H9 (cell line): ENCODE data around the gene BCAP29. TPM values are rescaled to one million over a fixed set of nuclear protein-coding genes. Genes with fewer than 3 reads are reported as not detected.

Experiments
- DNase-seq: peaks from one replicate; pipeline ENCODE4 v3.0.0-alpha.2; 2017
- H2AFZ ChIP-seq: one replicate; pipeline ENCODE4 v1.6.1; 2013; ENCODE audit warnings: mild to moderate bottlenecking, low read length, control low read depth, moderate library complexity
- H2AK5ac ChIP-seq: 2 replicates; pipeline ENCODE4 v1.6.1; 2013; ENCODE audit warnings: low read length, control low read depth, mixed read lengths; ENCODE audit not compliant: insufficient read length
- H2BK120ac ChIP-seq: one replicate; pipeline ENCODE4 v1.6.1; 2013; ENCODE audit warnings: low read depth, mild to moderate bottlenecking, low read length, control low read depth, inconsistent platforms; ENCODE audit not compliant: poor library complexity, severe bottlenecking
- H2BK12ac ChIP-seq: 2 replicates; pipeline ENCODE4 v1.6.1; 2013; ENCODE audit warnings: low read length, control low read depth, mixed read lengths, low read depth; ENCODE audit not compliant: insufficient read length
- H2BK15ac ChIP-seq: 2 replicates; pipeline ENCODE4 v1.6.1; 2013; ENCODE audit warnings: low read depth, low read length, control low read depth
- H2BK20ac ChIP-seq: one replicate; pipeline ENCODE4 v1.6.1; 2013; ENCODE audit warnings: low read depth, mild to moderate bottlenecking, low read length, control low read depth, inconsistent platforms; ENCODE audit not compliant: poor library complexity, severe bottlenecking
- H2BK5ac ChIP-seq: 2 replicates; pipeline ENCODE4 v1.6.1; 2013; ENCODE audit warnings: low read length, control low read depth, mixed read lengths; ENCODE audit not compliant: insufficient read length
- H3K14ac ChIP-seq: 2 replicates; pipeline ENCODE4 v1.6.1; 2013; ENCODE audit warnings: low read length, control low read depth; ENCODE audit not compliant: insufficient read depth
- H3K18ac ChIP-seq: 2 replicates; pipeline ENCODE4 v1.6.1; 2013; ENCODE audit warnings: low read depth, mild to moderate bottlenecking, mixed read lengths, low read length, control low read depth; ENCODE audit not compliant: insufficient read length
- H3K23ac ChIP-seq: 2 replicates; pipeline ENCODE4 v1.6.1; 2013; ENCODE audit warnings: low read length, control low read depth, mixed read lengths, low read depth; ENCODE audit not compliant: insufficient read length
- H3K23me2 ChIP-seq: 2 replicates; pipeline ENCODE4 v1.6.1; 2013; ENCODE audit warnings: low read depth, mild to moderate bottlenecking, mixed read lengths, low read length, control low read depth; ENCODE audit not compliant: insufficient read length, poor library complexity, severe bottlenecking
- H3K27ac ChIP-seq: 2 replicates; pipeline ENCODE4 v1.5.1; 2013; ENCODE audit warnings: low read length, control low read depth, mixed read lengths, low read depth; ENCODE audit not compliant: insufficient read length
- H3K27me3 ChIP-seq: 2 replicates; pipeline ENCODE4 v1.6.1; 2013; ENCODE audit warnings: low read length, control low read depth, inconsistent platforms; ENCODE audit not compliant: insufficient read depth
- H3K4ac ChIP-seq: 2 replicates; pipeline ENCODE4 v1.6.1; 2013; ENCODE audit warnings: low read depth, mild to moderate bottlenecking, control low read depth, inconsistent platforms, low read length, moderate library complexity
- H3K4me1 ChIP-seq: 2 replicates; pipeline ENCODE4 v1.6.1; 2013; ENCODE audit warnings: low read length, control low read depth, inconsistent platforms; ENCODE audit not compliant: insufficient read depth
- H3K4me2 ChIP-seq: 2 replicates; pipeline ENCODE4 v1.6.1; 2013; ENCODE audit warnings: low read length, control low read depth, mixed read lengths; ENCODE audit not compliant: insufficient read length, insufficient read depth
- H3K56ac ChIP-seq: 2 replicates; pipeline ENCODE4 v1.6.1; 2013; ENCODE audit warnings: low read depth, mild to moderate bottlenecking, mixed read lengths, low read length, control low read depth; ENCODE audit not compliant: insufficient read length
- H3K79me1 ChIP-seq: 2 replicates; pipeline ENCODE4 v1.6.1; 2013; ENCODE audit warnings: low read depth, mild to moderate bottlenecking, moderate library complexity, low read length, control low read depth, inconsistent platforms; ENCODE audit not compliant: insufficient read depth, poor library complexity, severe bottlenecking
- H3K79me2 ChIP-seq: 2 replicates; pipeline ENCODE4 v1.6.1; 2013; ENCODE audit warnings: low read length, control low read depth, inconsistent platforms; ENCODE audit not compliant: insufficient read depth
- H3K9ac ChIP-seq: 2 replicates; pipeline ENCODE4 v1.6.1; 2013; ENCODE audit warnings: low read length, control low read depth, mixed read lengths; ENCODE audit not compliant: insufficient read length; ENCODE audit errors: extremely low read depth
- H3K9me3 ChIP-seq: one replicate; pipeline ENCODE4 v1.6.1; 2013; ENCODE audit warnings: low read depth, low read length, inconsistent platforms; ENCODE audit not compliant: control insufficient read depth
- H3T11ph ChIP-seq: one replicate; pipeline ENCODE4 v1.6.1; 2013; ENCODE audit warnings: mild to moderate bottlenecking, low read length, control low read depth, inconsistent platforms
- H4K20me1 ChIP-seq: one replicate; pipeline ENCODE4 v1.6.1; 2013; ENCODE audit not compliant: control insufficient read depth, insufficient read length, insufficient read depth
- H4K5ac ChIP-seq: 2 replicates; pipeline ENCODE4 v1.6.1; 2013; ENCODE audit warnings: low read depth, mild to moderate bottlenecking, mixed read lengths, low read length, control low read depth; ENCODE audit not compliant: insufficient read length
- H4K8ac ChIP-seq: replicated peaks from 2 replicates; pipeline ENCODE4 v1.6.1; 2013; ENCODE audit warnings: low read length, control low read depth, mixed read lengths, low read depth; ENCODE audit not compliant: insufficient read length
- H4K91ac ChIP-seq: 2 replicates; pipeline ENCODE4 v1.6.1; 2013; ENCODE audit warnings: low read depth, mild to moderate bottlenecking, moderate library complexity, mixed read lengths, low read length, control low read depth; ENCODE audit not compliant: insufficient read length
- H3K27ac Mint-ChIP-seq, 3 experiments: 2 replicates in 2 of 3; 3 replicates in 1 of 3; pipeline ENCODE4 v1.8.0; 2020 to 2021; ENCODE audit warnings: mixed read lengths in 3 of 3, mild to moderate bottlenecking in 1 of 3, moderate library complexity in 1 of 3
- H3K27me3 Mint-ChIP-seq: 2 replicates; pipeline ENCODE4 v1.8.0; 2021; ENCODE audit warnings: low read depth, mild to moderate bottlenecking, moderate library complexity, mixed read lengths
- H3K36me3 Mint-ChIP-seq, 3 experiments: 2 replicates in 2 of 3; 3 replicates in 1 of 3; pipeline ENCODE4 v1.8.0; 2020 to 2021; ENCODE audit warnings: low read depth in 3 of 3, mixed read lengths in 3 of 3; ENCODE audit not compliant: insufficient read depth in 1 of 3
- H3K4me1 Mint-ChIP-seq, 2 experiments: 2 replicates each; pipeline ENCODE4 v1.8.0; 2020; ENCODE audit warnings: mixed read lengths in 2 of 2
- H3K4me3 Mint-ChIP-seq, 2 experiments: 2 replicates in 1 of 2; 3 replicates in 1 of 2; pipeline ENCODE4 v1.8.0; 2020 to 2021; ENCODE audit warnings: mild to moderate bottlenecking in 2 of 2, mixed read lengths in 2 of 2, moderate library complexity in 1 of 2
- H3K9me3 Mint-ChIP-seq, 2 experiments: 2 replicates in 1 of 2; 3 replicates in 1 of 2; pipeline ENCODE4 v1.8.0; 2020; ENCODE audit warnings: mild to moderate bottlenecking in 2 of 2, mixed read lengths in 2 of 2, moderate library complexity in 1 of 2
- WGBS: extraction: QIAGEN DNeasy Blood & Tissue Kit; methylation state at CpG from one replicate; pipeline ENCODE4 v1.1.7; 2013; ENCODE audit warnings: missing lambda C conversion rate, low lambda C conversion rate, mixed read lengths; ENCODE audit not compliant: insufficient read length; ENCODE audit errors: extremely low coverage; 5-methylcytosine and 5-hydroxymethylcytosine counted together
- total RNA-seq: library from RNA; stranded (reverse); gene quantifications from 2 replicates; pipeline ENCODE4 v1.2.1, GENCODE V29; 2021
- TF ChIP-seq, protein P1 (sequence below): fragments of 200-600 bp; sonication (generic); conservative IDR thresholded peaks from 3 replicates; pipeline ENCODE4 v1.8.0; 2021; ENCODE audit warnings: antibody characterized with exemption, mild to moderate bottlenecking

BCAP29 gene
- total RNA-seq, 1 experiment from 2014 or later, result 30.6 TPM

DNA sequence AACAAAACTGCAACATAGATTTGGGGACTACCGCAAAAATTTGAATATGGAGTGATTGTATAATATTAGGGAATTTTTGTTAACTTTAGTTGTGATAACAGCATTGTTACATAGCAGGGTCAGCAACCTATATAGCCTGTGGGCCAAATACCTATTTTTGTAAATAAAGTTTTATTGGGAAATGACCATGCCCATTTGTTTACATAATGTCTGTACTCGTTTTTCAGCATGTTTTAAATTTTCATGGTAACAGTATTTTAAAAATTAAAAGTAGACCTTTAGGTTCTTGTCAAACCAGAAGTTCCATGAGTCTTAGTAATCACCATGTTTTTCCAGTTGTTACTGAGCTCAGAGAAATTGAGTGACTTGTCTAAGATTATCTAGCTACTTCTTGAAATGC, 4.7 kb downstream of the BCAP29 start:
- Histone ChIP-seq H3K23me2 (peaks cover 4% of the 10 kb centered on the region), H2BK12ac (no peak overlapping the region), H3K23ac (no peak overlapping the region), H3K79me1 (no peaks in the 10 kb centered on the region), H3K4me2 (no peak overlapping the region), H2BK20ac (no peak overlapping the region), H4K5ac (no peak overlapping the region), H4K20me1 (no peaks in the 10 kb centered on the region), H3K9ac (no peak overlapping the region), H2AFZ (no peak overlapping the region), H2BK5ac (no peak overlapping the region), H3K14ac (no peak overlapping the region), H3K56ac (no peak overlapping the region), H3T11ph (no peak overlapping the region), H2BK15ac (no peak overlapping the region), H3K18ac (no peak overlapping the region), H4K8ac (no peak overlapping the region), H3K79me2 (no peaks in the 10 kb centered on the region), H3K27me3 (no peaks in the 10 kb centered on the region), H2BK120ac (no peak overlapping the region), H3K4ac (no peak overlapping the region), H3K27ac (no peak overlapping the region), H4K91ac (no peak overlapping the region), H2AK5ac (no peak overlapping the region), H3K4me1 (no peaks in the 10 kb centered on the region), H3K9me3 (no peaks in the 10 kb centered on the region)
- no peak overlapping the region for H3K4me3 Mint-ChIP-seq
- H3K27ac Mint-ChIP-seq, result no peak overlapping the region
- H3K27me3 Mint-ChIP-seq, result no peaks in the 10 kb centered on the region
- peaks cover 10 to 20% (median 12%) of the 10 kb centered on the region in 3 experiments for H3K36me3 Mint-ChIP-seq
- WGBS, result no CpG with 5 or more reads among the region's 2 CpGs
- DNase-seq, result no peak
- H3K9me3 Mint-ChIP-seq, result peaks cover 4% of the 10 kb centered on the region in 2 experiments; a peak in 4 of 5 replicates
- no peaks in the 10 kb centered on the region for H3K4me1 Mint-ChIP-seq
- TF ChIP-seq, protein P1, sequence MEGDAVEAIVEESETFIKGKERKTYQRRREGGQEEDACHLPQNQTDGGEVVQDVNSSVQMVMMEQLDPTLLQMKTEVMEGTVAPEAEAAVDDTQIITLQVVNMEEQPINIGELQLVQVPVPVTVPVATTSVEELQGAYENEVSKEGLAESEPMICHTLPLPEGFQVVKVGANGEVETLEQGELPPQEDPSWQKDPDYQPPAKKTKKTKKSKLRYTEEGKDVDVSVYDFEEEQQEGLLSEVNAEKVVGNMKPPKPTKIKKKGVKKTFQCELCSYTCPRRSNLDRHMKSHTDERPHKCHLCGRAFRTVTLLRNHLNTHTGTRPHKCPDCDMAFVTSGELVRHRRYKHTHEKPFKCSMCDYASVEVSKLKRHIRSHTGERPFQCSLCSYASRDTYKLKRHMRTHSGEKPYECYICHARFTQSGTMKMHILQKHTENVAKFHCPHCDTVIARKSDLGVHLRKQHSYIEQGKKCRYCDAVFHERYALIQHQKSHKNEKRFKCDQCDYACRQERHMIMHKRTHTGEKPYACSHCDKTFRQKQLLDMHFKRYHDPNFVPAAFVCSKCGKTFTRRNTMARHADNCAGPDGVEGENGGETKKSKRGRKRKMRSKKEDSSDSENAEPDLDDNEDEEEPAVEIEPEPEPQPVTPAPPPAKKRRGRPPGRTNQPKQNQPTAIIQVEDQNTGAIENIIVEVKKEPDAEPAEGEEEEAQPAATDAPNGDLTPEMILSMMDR, result no peak
